Measurements from ENCODE around the gene TWF2. TPM values are rescaled to one million over a fixed set of nuclear protein-coding genes. Genes with fewer than 3 reads are reported as not detected.
A peak's percentile ranks its signal among the peaks of the same experiment; 100 is the strongest.

TWF2 gene
- total RNA-seq, 2 donors from 2014 or later, result 40.7 to 41.9 TPM

GRCh38 chr3:52217409-52217805 is 21.6 kb downstream of the TWF2 start:
- Mint-ChIP-seq H3K27me3 (ENCODE audit: insufficient read depth) (no peaks in the 10 kb centered on the region), H3K36me3 (ENCODE audit: low read depth) (peaks cover 30% of the 10 kb centered on the region), H3K4me1 (peaks cover 10% of the 10 kb centered on the region), H3K9me3 (no peaks in the 10 kb centered on the region), H3K4me3 (no peak overlapping the region), H3K27ac (no peak overlapping the region)
- Histone ChIP-seq H3K27me3 (ENCODE audit: control insufficient read depth, insufficient read depth, low read length, poor library complexity, severe bottlenecking) (no peaks in the 10 kb centered on the region), H3K9ac (ENCODE audit: extremely low read depth, low read length, poor library complexity, severe bottlenecking) (no peak overlapping the region), H3K4me1 (ENCODE audit: control insufficient read depth, insufficient read depth, low read length) (peaks cover 8% of the 10 kb centered on the region), H3K4me3 (ENCODE audit: low read length) (no peak overlapping the region), H3K9me3 (ENCODE audit: control insufficient read depth, low read length) (no peaks in the 10 kb centered on the region), H3K36me3 (ENCODE audit: control insufficient read depth, insufficient read depth, low read length) (peaks cover 28% of the 10 kb centered on the region), H3K27ac (ENCODE audit: low read depth, low read length) (no peak overlapping the region)
- DNase-seq, result peak; percentile 50
- TF ChIP-seq CTCF (conservative IDR thresholded peaks at IDR 0.05), result no peak
- 90 to 92% methylated on average over 6 to 10 of the region's 10 CpGs for WGBS, 2 experiments (ENCODE audit: insufficient coverage in 1 of 2, insufficient read length in 1 of 2)

- H3K27ac ChIP-seq (ENCODE audit: low read depth, low read length), result no peak overlapping the region
- no peak for TF ChIP-seq CTCF (conservative IDR thresholded peaks at IDR 0.05)
- no peaks in the 10 kb centered on the region for H3K27me3 Mint-ChIP-seq (ENCODE audit: insufficient read depth)
- no peak overlapping the region for H3K27ac Mint-ChIP-seq
- no peak overlapping the region for H3K4me3 ChIP-seq (ENCODE audit: low read length)
- DNase-seq, result no peak
- peaks cover 36% of the 10 kb centered on the region for H3K36me3 Mint-ChIP-seq (ENCODE audit: low read depth)
- H3K4me1 ChIP-seq (ENCODE audit: control insufficient read depth, insufficient read depth, low read length), result peaks cover 8% of the 10 kb centered on the region
- no peak overlapping the region for H3K9ac ChIP-seq (ENCODE audit: extremely low read depth, low read length, poor library complexity, severe bottlenecking)
- H3K36me3 ChIP-seq (ENCODE audit: control insufficient read depth, insufficient read depth, low read length), result peaks cover 34% of the 10 kb centered on the region
- H3K9me3 ChIP-seq (ENCODE audit: control insufficient read depth, low read length), result no peaks in the 10 kb centered on the region
- no peaks in the 10 kb centered on the region for H3K9me3 Mint-ChIP-seq
- H3K4me1 Mint-ChIP-seq, result peaks cover 10% of the 10 kb centered on the region
- no peaks in the 10 kb centered on the region for H3K27me3 ChIP-seq (ENCODE audit: control insufficient read depth, insufficient read depth, low read length, poor library complexity, severe bottlenecking)
- WGBS, 2 experiments (ENCODE audit: insufficient coverage in 1 of 2, insufficient read length in 1 of 2), result 84 to 90% methylated on average over 11 to 13 of the region's 13 CpGs
- H3K4me3 Mint-ChIP-seq, result no peak overlapping the region
Measured at GRCh38 chr3:52216585-52217408, 22.2 kb downstream of the TWF2 start.

GRCh38 chr3:52215351-52215750 is 23.6 kb downstream of the TWF2 start:
- Histone ChIP-seq H3K4me3 (ENCODE audit: low read length) (no peak overlapping the region), H3K9ac (ENCODE audit: extremely low read depth, low read length, poor library complexity, severe bottlenecking) (no peak overlapping the region), H3K9me3 (ENCODE audit: control insufficient read depth, low read length) (no peaks in the 10 kb centered on the region), H3K4me1 (ENCODE audit: control insufficient read depth, insufficient read depth, low read length) (peaks cover 8% of the 10 kb centered on the region), H3K27me3 (ENCODE audit: control insufficient read depth, insufficient read depth, low read length, poor library complexity, severe bottlenecking) (no peaks in the 10 kb centered on the region), H3K36me3 (ENCODE audit: control insufficient read depth, insufficient read depth, low read length) (peaks cover 49% of the 10 kb centered on the region), H3K27ac (ENCODE audit: low read depth, low read length) (no peak overlapping the region)
- H3K4me3 Mint-ChIP-seq, result no peak overlapping the region
- TF ChIP-seq CTCF (conservative IDR thresholded peaks at IDR 0.05), result no peak
- H3K9me3 Mint-ChIP-seq, result no peaks in the 10 kb centered on the region
- no peaks in the 10 kb centered on the region for H3K27me3 Mint-ChIP-seq (ENCODE audit: insufficient read depth)
- peaks cover 49% of the 10 kb centered on the region for H3K36me3 Mint-ChIP-seq (ENCODE audit: low read depth)
- no peak for DNase-seq
- no peak overlapping the region for H3K27ac Mint-ChIP-seq
- H3K4me1 Mint-ChIP-seq, result peaks cover 10% of the 10 kb centered on the region
- WGBS, 2 experiments (ENCODE audit: insufficient coverage in 1 of 2, insufficient read length in 1 of 2), result 95 to 100% methylated on average over 4 to 7 of the region's 7 CpGs
